Measurements from ENCODE around the gene NOS1AP. TPM values are rescaled to one million over a fixed set of nuclear protein-coding genes. Genes with fewer than 3 reads are reported as not detected.

The NOS1AP gene
- total and polyA plus RNA-seq, 2 donors (not counting 3 experiments of a cell fraction or from before 2014, with no cell fraction given): 1.3 to 5.4 TPM

- H3K4me2 ChIP-seq (ENCODE audit: insufficient read depth, low read length): no peak overlapping the region
- H2AFZ ChIP-seq (ENCODE audit: low read depth, low read length): no peak overlapping the region
- ChIA-PET CTCF (no interaction called here), POLR2A (no interaction called here)
- no peak overlapping the region for H3K9ac ChIP-seq (replicated peaks; ENCODE audit: extremely low read depth, insufficient read depth, low read length)
- no peaks in the 10 kb centered on the region for H3K36me3 ChIP-seq (ENCODE audit: control insufficient read depth in 2 of 2, extremely low read depth in 1 of 2, insufficient read depth in 2 of 2, low read length in 2 of 2)
- DNase-seq (ENCODE audit: low read depth, low spot score) (no peak), FAIRE-seq (no peak)
- intact Hi-C loops (cut with micrococcal nuclease) (no loop called here), dilution Hi-C loops (cut with MboI; ENCODE audit: extremely low pct_ligation_motif_present, low sequenced_read_pairs) (no loop called here)
- H3K9me3 ChIP-seq (replicated peaks; ENCODE audit: control insufficient read depth, insufficient read depth, low read length): no peaks in the 10 kb centered on the region
- TF ChIP-seq MYC (IDR thresholded peaks at IDR 0.05; ENCODE audit: low read depth, low read length) (no peak), EZH2 (IDR thresholded peaks at IDR 0.05; ENCODE audit: borderline replicate concordance, low read depth, low read length, severe bottlenecking) (no peak), FOS (IDR thresholded peaks at IDR 0.05; ENCODE audit: borderline replicate concordance, insufficient read depth, low read length) (no peak)
- H3K27me3 ChIP-seq (ENCODE audit: control insufficient read depth in 2 of 2, insufficient read depth in 2 of 2, low read length in 2 of 2): no peaks in the 10 kb centered on the region
- H3K27ac ChIP-seq (ENCODE audit: insufficient read depth, low read depth, low read length): no peak overlapping the region
- no peaks in the 10 kb centered on the region for H3K4me1 ChIP-seq (ENCODE audit: control insufficient read depth, extremely low read depth, insufficient read depth, low read length)
- H3K4me3 ChIP-seq (replicated peaks in 1 of 3; ENCODE audit: insufficient read depth in 1 of 3, low read depth in 1 of 3, low read length in 3 of 3): no peak overlapping the region
- no TSS peak for BruUV-seq (replicated peaks)
- H3K79me2 ChIP-seq (ENCODE audit: control insufficient read depth, insufficient read depth, low read length): no peaks in the 10 kb centered on the region
- no peaks in the 10 kb centered on the region for H4K20me1 ChIP-seq (replicated peaks; ENCODE audit: control insufficient read depth, extremely low read depth, insufficient read depth, low read length)
- H3K9me1 ChIP-seq (replicated peaks; ENCODE audit: control insufficient read depth, extremely low read depth, insufficient read depth, low read length): no peaks in the 10 kb centered on the region
Observed at GRCh38 chr1:162256287-162256686, 186.8 kb downstream of the NOS1AP start.

- H2AFZ ChIP-seq (ENCODE audit: low read depth, low read length): no peak overlapping the region
- no peaks in the 10 kb centered on the region for H3K79me2 ChIP-seq (ENCODE audit: control insufficient read depth, insufficient read depth, low read length)
- intact Hi-C loops (cut with micrococcal nuclease) (no loop called here), dilution Hi-C loops (cut with MboI; ENCODE audit: extremely low pct_ligation_motif_present, low sequenced_read_pairs) (no loop called here)
- H3K9me3 ChIP-seq (replicated peaks; ENCODE audit: control insufficient read depth, insufficient read depth, low read length): no peaks in the 10 kb centered on the region
- H3K4me1 ChIP-seq (ENCODE audit: control insufficient read depth, extremely low read depth, insufficient read depth, low read length): no peaks in the 10 kb centered on the region
- CTCF ChIA-PET: interaction anchor here (1.0 kb wide), 1 partner anchor 35 kb away, joined by 3 read pairs; no protein-coding TSS in a partner anchor
- no peak for DNase-seq (ENCODE audit: low read depth, low spot score)
- no peak overlapping the region for H3K4me2 ChIP-seq (ENCODE audit: insufficient read depth, low read length)
- FAIRE-seq: no peak
- H4K20me1 ChIP-seq (replicated peaks; ENCODE audit: control insufficient read depth, extremely low read depth, insufficient read depth, low read length): no peaks in the 10 kb centered on the region
- no peak overlapping the region for H3K9ac ChIP-seq (replicated peaks; ENCODE audit: extremely low read depth, insufficient read depth, low read length)
- no peaks in the 10 kb centered on the region for H3K36me3 ChIP-seq (ENCODE audit: control insufficient read depth in 2 of 2, extremely low read depth in 1 of 2, insufficient read depth in 2 of 2, low read length in 2 of 2)
- H3K4me3 ChIP-seq (replicated peaks in 1 of 3; ENCODE audit: insufficient read depth in 1 of 3, low read depth in 1 of 3, low read length in 3 of 3): no peak overlapping the region
- no TSS peak for BruUV-seq (replicated peaks)
- H3K27me3 ChIP-seq (ENCODE audit: control insufficient read depth in 2 of 2, insufficient read depth in 2 of 2, low read length in 2 of 2): no peaks in the 10 kb centered on the region
- TF ChIP-seq MYC (IDR thresholded peaks at IDR 0.05; ENCODE audit: low read depth, low read length) (no peak), EZH2 (IDR thresholded peaks at IDR 0.05; ENCODE audit: borderline replicate concordance, low read depth, low read length, severe bottlenecking) (no peak), MAX (IDR thresholded peaks at IDR 0.05; ENCODE audit: insufficient read depth, insufficient read length) (no peak), POLR2AphosphoS5 (IDR thresholded peaks at IDR 0.05; ENCODE audit: insufficient read depth, low read depth, low read length) (no peak), GATA2 (IDR thresholded peaks at IDR 0.05; ENCODE audit: insufficient read depth, insufficient read length, low read depth, low read length) (no peak), CTCF (IDR thresholded peaks at IDR 0.05; ENCODE audit: extremely low read depth in 1 of 2, insufficient read depth in 1 of 2, low read depth in 1 of 2, low read length in 2 of 2) (no peak), POLR2A (IDR thresholded peaks at IDR 0.05; ENCODE audit: low read depth, low read length) (no peak), JUN (IDR thresholded peaks at IDR 0.05; ENCODE audit: borderline replicate concordance, insufficient read depth, insufficient read length, low read depth) (no peak), FOS (IDR thresholded peaks at IDR 0.05; ENCODE audit: borderline replicate concordance, insufficient read depth, low read length) (no peak)
- no peak overlapping the region for H3K27ac ChIP-seq (ENCODE audit: insufficient read depth, low read depth, low read length)
- POLR2A ChIA-PET: no interaction called here
- H3K9me1 ChIP-seq (replicated peaks; ENCODE audit: control insufficient read depth, extremely low read depth, insufficient read depth, low read length): no peaks in the 10 kb centered on the region
Observed at GRCh38 chr1:162258394-162258793, 188.9 kb downstream of the NOS1AP start.
